Measurements from ENCODE around the gene RGS12. TPM values are rescaled to one million over a fixed set of nuclear protein-coding genes. Genes with fewer than 3 reads are reported as not detected.

The RGS12 gene
- total and polyA plus RNA-seq, 2 of the 13 experiments (the other 11 are each of a cell fraction or from before 2014, with no cell fraction given) = 21.0 to 27.7 TPM

GRCh38 chr4:3316146-3316545 is 23.3 kb downstream of the RGS12 start (continued):
- TF ChIP-seq PAXIP1 (CRISPR knock-in tag; conservative IDR thresholded peaks at IDR 0.05) (no peak), ZNF274 (CRISPR knock-in tag; IDR thresholded peaks at IDR 0.05) (no peak), HNF4G (IDR thresholded peaks at IDR 0.05; ENCODE audit: borderline replicate concordance, low read depth, low read length) (no peak), HNF4G (CRISPR knock-in tag; IDR thresholded peaks at IDR 0.05; ENCODE audit: borderline replicate concordance, low read depth) (no peak), HOMEZ (CRISPR knock-in tag; IDR thresholded peaks at IDR 0.05; ENCODE audit: low read depth) (no peak), ZBTB21 (CRISPR knock-in tag; IDR thresholded peaks at IDR 0.05) (no peak), ETS1 (CRISPR knock-in tag; IDR thresholded peaks at IDR 0.05) (no peak), MBNL3 (CRISPR knock-in tag; conservative IDR thresholded peaks at IDR 0.05) (no peak)

All from HepG2 (cell line).